GM06990 (cell line): ENCODE results near the gene THOC7.

Experiments
- DNase-seq: peaks from one replicate; pipeline ENCODE4 v3.0.0-alpha.2; 2011; ENCODE audit not compliant: insufficient read length; ENCODE audit errors: extremely low read depth
- H3K27me3 ChIP-seq: replicated peaks from 2 replicates; pipeline ENCODE4 v1.6.0; 2011; ENCODE audit warnings: low read length; ENCODE audit not compliant: control insufficient read depth, insufficient read depth
- H3K36me3 ChIP-seq: 2 replicates; pipeline ENCODE4 v1.5.1; 2011; ENCODE audit warnings: low read length; ENCODE audit not compliant: control insufficient read depth, insufficient read depth
- H3K4me3 ChIP-seq: replicated peaks from 2 replicates; pipeline ENCODE4 v1.5.1; 2011; ENCODE audit warnings: low read depth, mild to moderate bottlenecking, control low read depth, low read length
- CTCF ChIP-seq: IDR thresholded peaks from 2 replicates; pipeline ENCODE4 v1.5.1; 2011; ENCODE audit warnings: low read length, control low read depth, mild to moderate bottlenecking, inconsistent platforms; ENCODE audit not compliant: insufficient read depth, poor library complexity, severe bottlenecking

The THOC7 gene

GRCh38 chr3:63863150-63864007 is at the start of gene THOC7, which contains the start of gene ATXN7:
TSS of gene THOC7 (minus strand) at chr3:63863805. CDS start at chr3:63863790, 15 bp downstream.
TSS of gene ATXN7 (plus strand) at chr3:63863867. CDS start at chr3:63912599, 48,732 bp downstream.
- Histone ChIP-seq H3K36me3 (peaks cover 1% of the 10 kb centered on the region; the same call in 1 of the 2 replicates), H3K27me3 (no peaks in the 10 kb centered on the region), H3K4me3 (peak within 1 kb of the TSS; percentile 97)
- TF ChIP-seq CTCF, result no peak
- peak; percentile 69 for DNase-seq

- H3K27me3 ChIP-seq, result no peaks in the 10 kb centered on the region
- DNase-seq, result no peak
- peak overlapping the region; percentile 75 for H3K4me3 ChIP-seq
- H3K36me3 ChIP-seq, result no peaks in the 10 kb centered on the region; the same call in none of the 2 replicates
- TF ChIP-seq CTCF, result no peak
Observed at GRCh38 chr3:63912768-63913588, 49.4 kb upstream of the THOC7 start.

GRCh38 chr3:63911873-63912767 is 48.5 kb upstream of the THOC7 start, which contains the start of gene SCAANT1:
TSS of gene SCAANT1 (minus strand) at chr3:63912383.
- peak within 1 kb of the TSS; percentile 75 for H3K4me3 ChIP-seq
- DNase-seq, result peak; percentile 87
- no peaks in the 10 kb centered on the region for H3K27me3 ChIP-seq
- H3K36me3 ChIP-seq, result no peaks in the 10 kb centered on the region; the same call in none of the 2 replicates
- no peak for TF ChIP-seq CTCF

GRCh38 chr3:63911509-63911872 is 47.9 kb upstream of the THOC7 start:
- no peaks in the 10 kb centered on the region for H3K27me3 ChIP-seq
- H3K4me3 ChIP-seq, result peak overlapping the region; percentile 75
- H3K36me3 ChIP-seq, result no peaks in the 10 kb centered on the region; the same call in none of the 2 replicates
- no peak for TF ChIP-seq CTCF
- no peak for DNase-seq

- Histone ChIP-seq H3K4me3 (peak overlapping the region; percentile 75), H3K36me3 (no peaks in the 10 kb centered on the region; the same call in none of the 2 replicates), H3K27me3 (no peaks in the 10 kb centered on the region)
- DNase-seq, result no peak
- TF ChIP-seq CTCF, result no peak
Observed at GRCh38 chr3:63910891-63911290, 47.3 kb upstream of the THOC7 start.
